ENCODE measurements around the gene CWC15. TPM values are rescaled to one million over a fixed set of nuclear protein-coding genes. Genes with fewer than 3 reads are reported as not detected.

CWC15 gene
- total and polyA plus RNA-seq, 11 donors = 54.4 to 118 (median 62.7) TPM

- Histone ChIP-seq H3K4me3 (no peak overlapping the region), H3K9me3 (no peaks in the 10 kb centered on the region), H3K27me3 (peaks cover 0 to 10% (median 0%) of the 10 kb centered on the region in 9 donors), H3K4me1 (no peaks in the 10 kb centered on the region), H3K36me3 (no peaks in the 10 kb centered on the region), H3K27ac (no peak overlapping the region)
- TF ChIP-seq POLR2A (IDR thresholded peaks at IDR 0.05) = no peak
- no peak for TF ChIP-seq CTCF (IDR thresholded peaks at IDR 0.05)
- ATAC-seq (no peak), DNase-seq (no peak)
- intact Hi-C loops (cut with DNase I) = no loop called here
- 80 to 87% (median 84%) methylated on average over 10 to 12 of the region's 12 CpGs for WGBS, 4 donors
These were observed 40.9 kb upstream of the CWC15 start for GRCh38 chr11:95014184-95014821.

- TF ChIP-seq CTCF (IDR thresholded peaks at IDR 0.05) (no peak), POLR2A (IDR thresholded peaks at IDR 0.05) (no peak)
- H3K27ac ChIP-seq = no peak overlapping the region
- intact Hi-C loops (cut with DNase I) = no loop called here
- H3K4me1 ChIP-seq = no peaks in the 10 kb centered on the region
- H3K27me3 ChIP-seq = peaks cover 0 to 10% (median 0%) of the 10 kb centered on the region in 9 donors
- DNase-seq = no peak
- ATAC-seq = no peak
- H3K9me3 ChIP-seq = peaks cover 0 to 9% (median 0%) of the 10 kb centered on the region in 12 donors
- no peaks in the 10 kb centered on the region for H3K36me3 ChIP-seq
- no peak overlapping the region for H3K4me3 ChIP-seq
These were observed 38.0 kb upstream of the CWC15 start for GRCh38 chr11:95011376-95011775.

GRCh38 chr11:95005642-95006041 lies 32.3 kb upstream of the CWC15 start:
- intact Hi-C loops (cut with DNase I) = no loop called here
- TF ChIP-seq CTCF (IDR thresholded peaks at IDR 0.05) (no peak), POLR2A (IDR thresholded peaks at IDR 0.05) (no peak)
- H3K27ac ChIP-seq = no peak overlapping the region
- no peaks in the 10 kb centered on the region for H3K36me3 ChIP-seq
- no peaks in the 10 kb centered on the region for H3K4me1 ChIP-seq
- ATAC-seq = no peak
- no peak overlapping the region for H3K4me3 ChIP-seq
- WGBS, 4 donors = 76 to 85% (median 79%) methylated on average over 1 of the region's 1 CpG
- H3K27me3 ChIP-seq = no peaks in the 10 kb centered on the region
- no peak for DNase-seq
- peaks cover 0 to 9% (median 0%) of the 10 kb centered on the region in 12 donors for H3K9me3 ChIP-seq

DNA sequence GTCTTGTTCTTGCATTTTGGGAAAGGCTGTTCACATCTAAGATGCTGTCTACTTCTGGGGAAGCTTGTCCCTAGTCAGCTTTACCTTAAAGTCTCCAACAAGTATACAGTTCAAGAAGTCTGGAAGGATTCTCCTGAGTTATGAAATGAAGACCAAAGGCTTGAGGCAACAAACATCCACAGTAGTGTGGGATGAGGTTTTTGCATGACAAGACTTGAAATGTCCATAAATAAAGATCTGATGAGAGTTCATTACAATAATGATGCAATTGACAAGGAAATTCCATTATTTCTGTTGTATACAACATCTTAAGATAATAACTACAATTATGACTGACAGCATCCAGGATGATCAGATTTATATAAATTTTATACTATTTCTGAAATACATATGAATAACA lies 30.4 kb upstream of the CWC15 start:
- Histone ChIP-seq H3K9me3 (peaks cover 0 to 7% (median 0%) of the 10 kb centered on the region in 12 donors), H3K4me1 (no peaks in the 10 kb centered on the region), H3K4me3 (no peak overlapping the region), H3K27ac (no peak overlapping the region), H3K27me3 (no peaks in the 10 kb centered on the region), H3K36me3 (no peaks in the 10 kb centered on the region)
- DNase-seq (no peak), ATAC-seq (no peak)
- intact Hi-C loops (cut with DNase I) = no loop called here
- TF ChIP-seq CTCF (IDR thresholded peaks at IDR 0.05) (no peak), POLR2A (IDR thresholded peaks at IDR 0.05) (no peak)
